HFFc6 (cell line): ENCODE measurements around the gene VPS9D1. TPM values are rescaled to one million over a fixed set of nuclear protein-coding genes. Genes with fewer than 3 reads are reported as not detected.
A peak's percentile ranks its signal among the peaks of the same experiment; 100 is the strongest.

ENCODE experiments used
- DNase-seq: peaks from one replicate; pipeline ENCODE4 v3.0.0-alpha.2; 2018
- H3K27ac Mint-ChIP-seq: 2 replicates; pipeline ENCODE4 v1.8.0; 2020; ENCODE audit warnings: mild to moderate bottlenecking, mixed read lengths
- H3K27me3 Mint-ChIP-seq: 2 replicates; pipeline ENCODE4 v1.8.0; 2021; ENCODE audit warnings: mild to moderate bottlenecking, moderate library complexity, mixed read lengths; ENCODE audit not compliant: insufficient read depth
- H3K36me3 Mint-ChIP-seq: 2 replicates; pipeline ENCODE4 v1.8.0; 2021; ENCODE audit warnings: low read depth, mixed read lengths
- H3K4me1 Mint-ChIP-seq: 2 replicates; pipeline ENCODE4 v1.8.0; 2020; ENCODE audit warnings: low read depth, mixed read lengths
- H3K4me3 Mint-ChIP-seq: 2 replicates; pipeline ENCODE4 v1.8.0; 2020; ENCODE audit warnings: mild to moderate bottlenecking, moderate library complexity, mixed read lengths
- H3K9me3 Mint-ChIP-seq: 2 replicates; pipeline ENCODE4 v1.8.0; 2020; ENCODE audit warnings: mild to moderate bottlenecking, mixed read lengths
- total RNA-seq, 6 experiments: library from RNA; stranded (reverse); fragmentation: NEBNext Ultra II Directional; extraction: Animal tissue kit (Norgen Biotek cat#: 25700); gene quantifications; 2 replicates in 1 of 6; 3 replicates in 5 of 6; pipeline ENCODE4 v1.2.3, GENCODE V29; 2021
- TF ChIP-seq, protein P1 (sequence below): fragments of 200-600 bp; sonication (generic); IDR thresholded peaks from 2 replicates; pipeline ENCODE4 v1.5.0; 2021; ENCODE audit warnings: antibody characterized with exemption, mild to moderate bottlenecking

VPS9D1 gene
- total RNA-seq, 6 experiments from 2014 or later, result 12.7 to 19.3 (median 16.1) TPM

DNA sequence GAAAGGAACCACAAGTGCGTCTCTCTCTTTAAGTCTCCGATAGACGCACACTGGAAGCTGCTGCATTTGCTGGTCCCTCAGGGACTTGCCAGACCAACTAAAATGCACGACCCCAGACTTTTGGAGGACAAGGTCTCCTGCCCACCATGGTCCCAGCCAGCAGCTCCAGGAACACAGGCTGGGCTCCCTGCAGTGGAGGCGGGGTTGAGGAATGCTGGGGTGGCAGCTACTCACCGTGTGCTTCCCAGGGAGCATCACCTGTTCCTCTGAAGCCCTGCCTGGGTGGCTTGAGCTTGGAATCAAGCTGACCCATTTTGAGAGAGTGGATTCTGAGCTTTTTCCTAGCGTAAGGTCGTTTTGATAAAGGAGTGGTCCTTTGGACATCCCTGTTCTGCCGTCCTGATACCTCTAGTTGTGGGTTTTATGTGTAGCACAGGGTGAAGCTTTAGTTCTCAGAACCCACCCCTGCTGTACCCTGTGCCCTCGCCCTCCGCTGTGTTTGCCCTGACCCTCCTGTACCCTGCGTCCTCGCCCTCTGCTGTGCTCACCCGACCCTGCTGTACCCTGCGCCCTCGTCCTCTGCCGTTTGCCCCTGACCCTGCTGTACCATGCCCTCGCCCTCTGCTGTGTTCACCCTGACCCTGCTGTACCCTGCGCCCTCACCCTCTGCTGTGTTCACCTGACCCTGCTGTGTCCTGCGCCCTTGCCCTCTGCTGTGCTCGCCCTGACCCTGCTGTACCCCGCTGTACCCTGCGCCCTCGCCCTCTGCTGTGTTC lies 11.6 kb upstream of the VPS9D1 start:
- H3K36me3 Mint-ChIP-seq, result peaks cover 35% of the 10 kb centered on the region
- TF ChIP-seq, protein P1, sequence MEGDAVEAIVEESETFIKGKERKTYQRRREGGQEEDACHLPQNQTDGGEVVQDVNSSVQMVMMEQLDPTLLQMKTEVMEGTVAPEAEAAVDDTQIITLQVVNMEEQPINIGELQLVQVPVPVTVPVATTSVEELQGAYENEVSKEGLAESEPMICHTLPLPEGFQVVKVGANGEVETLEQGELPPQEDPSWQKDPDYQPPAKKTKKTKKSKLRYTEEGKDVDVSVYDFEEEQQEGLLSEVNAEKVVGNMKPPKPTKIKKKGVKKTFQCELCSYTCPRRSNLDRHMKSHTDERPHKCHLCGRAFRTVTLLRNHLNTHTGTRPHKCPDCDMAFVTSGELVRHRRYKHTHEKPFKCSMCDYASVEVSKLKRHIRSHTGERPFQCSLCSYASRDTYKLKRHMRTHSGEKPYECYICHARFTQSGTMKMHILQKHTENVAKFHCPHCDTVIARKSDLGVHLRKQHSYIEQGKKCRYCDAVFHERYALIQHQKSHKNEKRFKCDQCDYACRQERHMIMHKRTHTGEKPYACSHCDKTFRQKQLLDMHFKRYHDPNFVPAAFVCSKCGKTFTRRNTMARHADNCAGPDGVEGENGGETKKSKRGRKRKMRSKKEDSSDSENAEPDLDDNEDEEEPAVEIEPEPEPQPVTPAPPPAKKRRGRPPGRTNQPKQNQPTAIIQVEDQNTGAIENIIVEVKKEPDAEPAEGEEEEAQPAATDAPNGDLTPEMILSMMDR, result no peak
- H3K27me3 Mint-ChIP-seq, result peaks cover 8% of the 10 kb centered on the region
- DNase-seq, result no peak
- H3K9me3 Mint-ChIP-seq, result no peaks in the 10 kb centered on the region
- H3K27ac Mint-ChIP-seq, result peak overlapping the region; percentile 36; the same call in 1 of the 2 replicates
- no peak overlapping the region for H3K4me3 Mint-ChIP-seq
- H3K4me1 Mint-ChIP-seq, result no peaks in the 10 kb centered on the region

DNA sequence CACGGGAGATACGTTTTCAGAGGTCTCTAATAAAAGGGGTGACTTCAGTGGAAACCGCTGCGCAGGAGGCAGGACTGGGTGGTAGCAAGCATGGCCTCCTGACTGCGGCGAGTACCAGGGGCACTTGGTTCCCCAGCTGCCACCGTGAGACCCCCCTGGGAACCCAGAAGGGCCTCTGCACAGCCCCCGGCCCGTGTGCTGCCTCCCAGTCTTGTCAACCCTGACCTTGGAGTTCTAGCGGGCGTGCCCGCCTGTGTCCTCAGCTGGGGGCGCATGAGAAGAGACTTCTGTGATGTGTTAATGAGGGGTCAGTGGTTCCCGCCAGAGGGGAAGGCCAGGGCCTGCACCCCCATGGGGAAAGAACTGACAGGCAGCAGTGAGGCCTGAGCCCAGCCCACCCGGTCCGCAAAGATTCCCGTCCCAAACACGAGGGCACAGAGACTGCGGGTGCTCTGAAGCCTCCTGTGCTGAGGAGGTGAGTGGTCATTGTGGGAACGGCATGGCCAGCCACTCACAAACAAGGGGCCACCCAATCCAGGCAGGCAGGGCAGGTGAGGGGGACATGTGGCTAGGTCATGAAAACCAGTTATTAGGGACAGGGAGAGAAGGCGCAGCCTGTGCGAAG lies 10.0 kb upstream of the VPS9D1 start:
- Mint-ChIP-seq H3K36me3 (peaks cover 40% of the 10 kb centered on the region), H3K9me3 (no peaks in the 10 kb centered on the region), H3K27ac (no peak overlapping the region), H3K4me3 (no peak overlapping the region), H3K4me1 (no peaks in the 10 kb centered on the region), H3K27me3 (peaks cover 8% of the 10 kb centered on the region)
- no peak for DNase-seq
- TF ChIP-seq, protein P1, result no peak

DNA sequence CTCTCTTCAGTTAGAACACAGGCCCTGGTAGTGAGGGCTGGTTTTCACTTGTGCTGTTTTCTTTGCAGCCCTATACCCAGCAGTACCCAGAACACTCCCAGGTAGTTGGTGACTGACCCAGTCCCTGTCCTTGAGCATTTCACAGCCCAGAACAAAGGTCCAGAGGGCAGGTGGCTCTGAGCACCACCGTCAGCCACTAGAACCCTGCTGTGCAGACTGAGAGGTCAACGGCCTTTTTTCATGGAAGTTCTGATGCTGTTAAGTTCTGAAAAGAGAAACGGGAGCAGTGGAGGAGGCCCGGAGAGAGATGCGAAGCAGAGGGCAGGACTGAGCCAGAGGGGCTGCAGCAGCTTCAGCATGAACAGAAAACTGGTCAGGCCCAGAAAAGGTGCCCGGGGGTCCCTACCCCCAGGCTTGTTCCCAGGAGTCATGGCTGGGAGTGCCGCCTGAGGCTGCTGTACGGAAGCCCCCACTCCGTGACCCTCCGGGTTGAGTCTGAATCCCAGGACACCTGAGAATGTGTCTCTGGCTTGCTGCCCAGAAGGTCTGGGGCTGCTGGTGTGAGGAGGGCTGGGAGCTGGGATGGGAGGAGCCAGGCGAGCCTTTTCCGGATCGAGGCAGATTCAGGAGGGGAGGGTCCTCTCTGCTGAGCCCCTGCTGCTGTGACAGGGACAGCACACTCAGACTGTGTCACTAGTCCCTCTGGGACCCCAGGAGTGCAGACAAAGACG lies 9.3 kb upstream of the VPS9D1 start:
- no peak overlapping the region for H3K27ac Mint-ChIP-seq
- H3K9me3 Mint-ChIP-seq, result no peaks in the 10 kb centered on the region
- no peaks in the 10 kb centered on the region for H3K4me1 Mint-ChIP-seq

DNA sequence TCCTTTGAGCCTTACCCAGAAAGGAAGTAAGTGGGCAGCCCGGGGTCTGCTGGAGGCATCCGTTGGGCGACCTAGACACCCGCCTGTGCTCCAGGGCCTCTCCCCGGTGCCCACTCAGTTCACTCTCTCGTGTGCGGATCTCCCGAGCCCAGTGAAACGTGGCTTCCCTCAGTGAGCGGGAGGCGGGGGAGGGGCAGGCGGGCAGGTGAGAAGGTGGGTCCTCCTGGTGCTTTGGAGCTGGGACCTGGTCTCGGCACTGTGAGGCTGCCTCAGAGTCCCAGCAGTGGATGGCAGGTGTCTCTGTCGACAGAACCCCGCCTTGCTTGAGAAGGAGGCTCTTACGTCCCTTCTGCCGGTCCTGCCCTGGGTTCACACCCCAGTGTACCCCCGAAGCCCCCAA lies 8.6 kb upstream of the VPS9D1 start:
- peaks cover 5% of the 10 kb centered on the region for H3K27me3 Mint-ChIP-seq
- no peak overlapping the region for H3K4me3 Mint-ChIP-seq
- H3K9me3 Mint-ChIP-seq, result no peaks in the 10 kb centered on the region
- H3K27ac Mint-ChIP-seq, result no peak overlapping the region
- no peak for DNase-seq
- TF ChIP-seq, protein P1, result no peak
- H3K4me1 Mint-ChIP-seq, result no peaks in the 10 kb centered on the region
- H3K36me3 Mint-ChIP-seq, result peaks cover 27% of the 10 kb centered on the region

More for the DNA sequence above, 9.3 kb upstream of the VPS9D1 start:
- TF ChIP-seq, protein P1, result no peak
- H3K36me3 Mint-ChIP-seq, result peaks cover 34% of the 10 kb centered on the region
- H3K27me3 Mint-ChIP-seq, result peaks cover 8% of the 10 kb centered on the region
- no peak for DNase-seq
- no peak overlapping the region for H3K4me3 Mint-ChIP-seq

DNA sequence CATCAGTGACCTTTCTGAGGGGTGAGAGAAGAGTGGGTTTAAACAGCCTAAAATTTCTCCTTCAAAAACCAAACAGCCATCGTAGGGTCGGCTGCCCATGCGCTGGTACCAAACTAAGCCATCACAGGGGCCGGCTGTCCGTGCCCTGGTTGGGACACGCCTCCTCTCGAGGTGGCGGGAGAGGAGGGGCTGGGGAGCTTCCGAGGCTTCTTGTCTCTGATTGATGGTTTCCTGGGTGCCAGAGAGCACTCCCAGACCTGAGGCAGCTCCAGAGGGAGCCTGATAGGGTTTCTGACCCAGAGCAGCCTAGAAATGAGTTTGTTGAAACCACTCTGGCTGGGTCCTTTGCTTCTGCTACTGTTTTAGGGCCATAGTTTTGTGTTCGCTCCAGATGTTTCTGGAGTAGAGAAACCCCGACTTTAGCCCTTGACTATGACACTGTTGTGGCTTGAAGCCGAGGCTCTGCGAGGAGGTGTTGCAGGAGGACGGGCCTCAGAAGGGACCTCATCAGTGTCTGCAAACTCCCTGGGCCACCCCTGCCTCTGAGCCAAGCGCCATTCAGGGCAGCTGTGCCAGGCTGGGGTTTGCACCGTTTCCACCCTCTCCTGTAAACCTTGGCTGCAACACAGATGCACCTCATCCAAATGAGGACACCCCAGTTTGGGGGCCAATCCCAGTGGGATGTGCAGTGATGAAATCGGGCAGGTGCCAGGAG lies 6.9 kb upstream of the VPS9D1 start:
- Mint-ChIP-seq H3K27ac (no peak overlapping the region; the same call in 1 of the 2 replicates), H3K9me3 (no peaks in the 10 kb centered on the region), H3K4me3 (no peak overlapping the region), H3K27me3 (peaks cover 5% of the 10 kb centered on the region), H3K36me3 (peaks cover 23% of the 10 kb centered on the region), H3K4me1 (peaks cover 6% of the 10 kb centered on the region)
- TF ChIP-seq, protein P1, result no peak
- no peak for DNase-seq
